ENCODE data around the gene HSDL2.
A peak's percentile ranks its signal among the peaks of the same experiment; 100 is the strongest.

HSDL2 gene

DNA sequence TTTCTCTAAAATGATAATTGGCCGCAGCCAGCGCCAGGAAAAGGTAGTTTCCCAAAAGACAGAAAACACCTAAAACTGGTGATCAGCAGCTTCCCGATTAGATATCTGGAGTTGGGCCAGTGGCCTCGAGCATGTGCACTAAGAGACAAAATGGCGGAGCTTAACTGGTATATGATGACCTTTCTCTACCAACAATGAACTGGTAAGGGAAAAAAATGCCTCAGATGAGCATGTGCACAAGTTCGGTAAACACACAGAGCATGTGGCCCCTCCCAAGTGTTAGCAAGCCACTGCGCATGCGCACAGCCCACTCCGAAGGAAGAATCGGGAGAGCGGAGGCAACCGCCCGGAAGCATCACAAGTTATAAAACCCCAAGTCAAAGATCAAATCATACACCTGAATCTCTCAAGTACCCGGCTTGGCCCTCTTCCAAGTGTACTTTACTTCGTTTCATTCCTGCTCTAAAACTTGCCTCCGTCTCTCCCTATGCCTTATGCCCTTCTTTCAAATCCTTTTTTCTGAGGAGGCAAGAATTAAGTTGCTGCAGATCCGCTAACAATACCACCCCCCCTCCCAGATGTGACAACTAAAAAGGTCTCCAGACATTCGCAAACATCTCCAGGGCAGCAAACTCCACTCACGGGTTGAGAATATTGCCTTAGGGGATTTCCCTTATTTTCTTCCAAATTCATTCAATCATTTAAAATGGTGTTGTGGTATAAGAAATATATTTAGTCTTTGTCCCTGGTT is 31.5 kb upstream of the HSDL2 start:
- peak overlapping the region; percentile 51 for H3K4me3 ChIP-seq (ENCODE audit: low read depth, low read length)
- CTCF ChIA-PET = interaction anchor here (0.9 to 2.9 kb wide), 4 partner anchors 11 to 251 kb away, joined by 3 to 11 read pairs (median 6); no protein-coding TSS in a partner anchor
- POLR2A ChIA-PET = interaction anchor here (0.5 kb wide), 1 partner anchor 673 kb away, joined by 3 read pairs; no protein-coding TSS in a partner anchor
- TF ChIP-seq CTCF (IDR thresholded peaks at IDR 0.05; ENCODE audit: insufficient read depth, low read length, missing control alignments) = no peak
- no peak for DNase-seq (ENCODE audit: low read depth, low spot score)

- no peak for DNase-seq (ENCODE audit: low read depth, low spot score)
- ChIA-PET CTCF (interaction anchor here (1.5 to 2.9 kb wide), 2 partner anchors 13 to 251 kb away, joined by 8 to 11 read pairs; no protein-coding TSS in a partner anchor), POLR2A (no interaction called here)
- no peak overlapping the region for H3K4me3 ChIP-seq (ENCODE audit: low read depth, low read length)
- TF ChIP-seq CTCF (IDR thresholded peaks at IDR 0.05; ENCODE audit: insufficient read depth, low read length, missing control alignments) = no peak
Observed at GRCh38 chr9:112349008-112349333, 30.9 kb upstream of the HSDL2 start.

DNA sequence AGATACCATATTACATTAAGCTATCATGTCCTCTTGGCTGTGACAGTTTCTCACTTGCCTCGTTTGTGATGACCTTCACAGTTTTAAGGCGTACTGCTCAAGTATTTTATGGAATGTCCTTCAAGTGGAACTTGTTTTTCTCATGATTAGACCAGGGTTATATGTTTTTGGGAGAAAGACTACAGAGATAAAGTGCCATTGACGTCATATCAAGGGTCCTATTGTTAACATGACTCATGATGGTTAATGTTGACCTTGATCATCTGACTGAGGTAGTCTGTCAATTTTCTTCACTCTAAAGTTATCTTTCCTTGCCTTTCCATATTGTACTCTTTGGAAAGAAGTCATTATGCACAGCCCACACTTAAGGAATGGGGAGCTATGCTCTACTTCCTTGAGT is 28.7 kb upstream of the HSDL2 start:
- TF ChIP-seq CTCF (IDR thresholded peaks at IDR 0.05; ENCODE audit: insufficient read depth, low read length, missing control alignments) = no peak
- H3K4me3 ChIP-seq (ENCODE audit: low read depth, low read length) = no peak overlapping the region
- CTCF ChIA-PET = interaction anchor here (0.7 to 2.9 kb wide), 4 partner anchors 10 to 265 kb away, joined by 3 to 20 read pairs (median 8); no protein-coding TSS in a partner anchor
- DNase-seq (ENCODE audit: low read depth, low spot score) = no peak
- POLR2A ChIA-PET = no interaction called here

GRCh38 chr9:112352209-112352608 is 27.7 kb upstream of the HSDL2 start:
- H3K4me3 ChIP-seq (ENCODE audit: low read depth, low read length) = no peak overlapping the region
- ChIA-PET CTCF (interaction anchor here (1.3 to 2.9 kb wide), 2 partner anchors 9 to 266 kb away, joined by 4 to 20 read pairs; no protein-coding TSS in a partner anchor), POLR2A (no interaction called here)
- DNase-seq (ENCODE audit: low read depth, low spot score) = no peak
- TF ChIP-seq CTCF (IDR thresholded peaks at IDR 0.05; ENCODE audit: insufficient read depth, low read length, missing control alignments) = no peak

DNA sequence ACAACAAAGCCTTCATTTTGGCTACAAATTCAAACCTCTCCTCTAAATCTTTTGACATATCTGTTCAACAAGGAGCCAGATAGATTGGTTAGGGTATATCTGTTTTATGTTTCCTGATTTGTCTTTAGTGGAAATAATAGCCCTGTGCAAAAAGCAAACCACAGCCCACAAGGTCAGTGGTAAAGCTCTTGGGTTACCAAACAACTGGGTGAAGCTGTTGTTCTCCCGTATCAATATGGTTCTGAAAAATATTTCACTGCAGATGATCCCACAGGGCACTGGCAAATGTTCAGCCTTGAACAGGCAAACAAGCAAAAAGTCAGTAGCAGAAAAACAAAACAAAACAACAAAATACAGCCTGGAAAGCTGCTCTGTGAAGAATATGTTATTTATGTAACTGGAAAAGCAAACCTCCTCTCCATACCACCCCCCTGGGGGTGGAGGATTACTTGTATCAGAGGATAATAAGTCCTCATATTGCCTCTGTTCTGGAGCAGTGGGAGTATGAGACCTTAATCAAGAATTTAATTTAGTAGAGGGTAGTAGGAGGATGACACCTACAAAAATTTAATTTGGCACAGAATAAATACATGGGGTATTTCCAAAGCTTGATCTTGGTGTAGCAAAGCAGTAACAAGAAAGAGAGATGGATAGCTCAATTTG is 25.7 kb upstream of the HSDL2 start:
- POLR2A ChIA-PET = no interaction called here
- CTCF ChIA-PET = interaction anchor here (0.7 to 10.8 kb wide), 2 partner anchors 256 to 565 kb away, joined by 3 to 241 read pairs; no protein-coding TSS in a partner anchor
- no peak for TF ChIP-seq CTCF (IDR thresholded peaks at IDR 0.05; ENCODE audit: insufficient read depth, low read length, missing control alignments)
- H3K4me3 ChIP-seq (ENCODE audit: low read depth, low read length) = no peak overlapping the region
- DNase-seq (ENCODE audit: low read depth, low spot score) = no peak

DNA sequence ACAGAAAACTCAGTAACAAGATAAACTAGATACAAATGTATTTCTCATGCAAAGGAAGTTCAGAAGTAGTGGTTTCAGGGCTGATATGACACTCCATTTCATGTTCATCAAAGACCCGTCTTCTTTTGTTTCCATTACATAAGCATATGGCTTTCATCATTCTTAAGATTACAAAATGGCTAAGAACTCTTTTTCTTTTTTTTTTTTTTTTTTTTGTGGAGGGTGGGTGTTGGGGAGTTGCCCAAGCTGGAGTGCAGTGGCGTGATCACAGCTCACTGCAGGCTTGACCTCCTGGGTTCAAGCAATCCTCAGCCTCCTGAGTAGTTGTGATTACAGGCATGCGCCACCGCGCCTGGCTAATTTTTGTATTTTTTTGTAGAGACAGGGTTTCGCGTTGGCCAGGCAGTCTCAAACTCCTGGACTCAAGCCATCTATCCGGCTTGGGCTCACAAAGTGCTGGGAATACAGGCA is 24.4 kb upstream of the HSDL2 start:
- no peak overlapping the region for H3K4me3 ChIP-seq (ENCODE audit: low read depth, low read length)
- no peak for DNase-seq (ENCODE audit: low read depth, low spot score)
- ChIA-PET POLR2A (no interaction called here), CTCF (interaction anchor here (10.8 kb wide), 1 partner anchor 257 kb away, joined by 241 read pairs; no protein-coding TSS in a partner anchor)
- no peak for TF ChIP-seq CTCF (IDR thresholded peaks at IDR 0.05; ENCODE audit: insufficient read depth, low read length, missing control alignments)
